ENCODE data around the gene SRR. TPM values are rescaled to one million over a fixed set of nuclear protein-coding genes. Genes with fewer than 3 reads are reported as not detected.
A peak's percentile ranks its signal among the peaks of the same experiment; 100 is the strongest.
"Not testable (repeated sequence)": the region's sequence is repeated elsewhere in the genome, so short reads cannot be mapped to it uniquely, and the experiment has no call there.

The SRR gene
- total RNA-seq, 1 experiment from 2014 or later: 52.3 TPM

GRCh38 chr17:2309338-2310154 is 5.8 kb downstream of the SRR start:
- H4K20me1 ChIP-seq (ENCODE audit: insufficient read depth): peaks cover 4% of the 10 kb centered on the region; the same call in 1 of the 2 replicates
- TF ChIP-seq, protein P1, sequence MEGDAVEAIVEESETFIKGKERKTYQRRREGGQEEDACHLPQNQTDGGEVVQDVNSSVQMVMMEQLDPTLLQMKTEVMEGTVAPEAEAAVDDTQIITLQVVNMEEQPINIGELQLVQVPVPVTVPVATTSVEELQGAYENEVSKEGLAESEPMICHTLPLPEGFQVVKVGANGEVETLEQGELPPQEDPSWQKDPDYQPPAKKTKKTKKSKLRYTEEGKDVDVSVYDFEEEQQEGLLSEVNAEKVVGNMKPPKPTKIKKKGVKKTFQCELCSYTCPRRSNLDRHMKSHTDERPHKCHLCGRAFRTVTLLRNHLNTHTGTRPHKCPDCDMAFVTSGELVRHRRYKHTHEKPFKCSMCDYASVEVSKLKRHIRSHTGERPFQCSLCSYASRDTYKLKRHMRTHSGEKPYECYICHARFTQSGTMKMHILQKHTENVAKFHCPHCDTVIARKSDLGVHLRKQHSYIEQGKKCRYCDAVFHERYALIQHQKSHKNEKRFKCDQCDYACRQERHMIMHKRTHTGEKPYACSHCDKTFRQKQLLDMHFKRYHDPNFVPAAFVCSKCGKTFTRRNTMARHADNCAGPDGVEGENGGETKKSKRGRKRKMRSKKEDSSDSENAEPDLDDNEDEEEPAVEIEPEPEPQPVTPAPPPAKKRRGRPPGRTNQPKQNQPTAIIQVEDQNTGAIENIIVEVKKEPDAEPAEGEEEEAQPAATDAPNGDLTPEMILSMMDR (conservative IDR thresholded peaks at IDR 0.05): no peak
- TF ChIP-seq EZH2 (IDR thresholded peaks at IDR 0.05; ENCODE audit: low read depth): no peak

GRCh38 chr17:2312736-2313135 is 9.0 kb downstream of the SRR start:
- H2AFZ ChIP-seq: no peak overlapping the region
- H3K4me3 ChIP-seq: no peak overlapping the region
- H3K27ac ChIP-seq: peak overlapping the region; percentile 18; the same call in 1 of the 2 replicates
- peaks cover 9% of the 10 kb centered on the region for H3K36me3 ChIP-seq (ENCODE audit: low read depth)
- no peaks in the 10 kb centered on the region for H3K9me2 ChIP-seq (ENCODE audit: insufficient read depth)
- no peak overlapping the region for H3K4me2 ChIP-seq
- H3F3A ChIP-seq (ENCODE audit: insufficient read depth, low read depth): peaks cover 35% of the 10 kb centered on the region
- CTCF ChIA-PET: no interaction called here
- 0 out of 2 replicates have a peak, but pooled peaks cover 5% of the 10 kb centered on the region for H3K79me2 ChIP-seq (ENCODE audit: low read depth)
- H4K20me1 ChIP-seq (ENCODE audit: insufficient read depth): peaks cover 4% of the 10 kb centered on the region; the same call in 1 of the 2 replicates
- TF ChIP-seq, protein P1 (conservative IDR thresholded peaks at IDR 0.05): no peak
- no peak for TF ChIP-seq EZH2 (IDR thresholded peaks at IDR 0.05; ENCODE audit: low read depth)
- BruUV-seq (replicated peaks): no TSS peak
- POLR2A ChIA-PET (ENCODE audit: unreplicated experiment): interaction anchor here (0.6 to 0.7 kb wide), 2 partner anchors 9 kb away, joined by 3 read pairs; partner anchors contain the start of genes SMG6 and SRR
- intact Hi-C loops (cut with micrococcal nuclease; ENCODE audit: unreplicated experiment): no loop called here
- H3K4me1 ChIP-seq (replicated peaks; ENCODE audit: insufficient read depth): no peaks in the 10 kb centered on the region; the same call in 1 of the 2 replicates
- H3K9me3 ChIP-seq (ENCODE audit: insufficient read depth, low read depth): no peaks in the 10 kb centered on the region
- H3K27me3 ChIP-seq (ENCODE audit: insufficient read depth, low read depth): no peaks in the 10 kb centered on the region
- DNase-seq: no peak

More at GRCh38 chr17:2309338-2310154, 5.8 kb downstream of the SRR start:
- H3K9me3 ChIP-seq (ENCODE audit: insufficient read depth, low read depth): no peaks in the 10 kb centered on the region
- H3K4me1 ChIP-seq (replicated peaks; ENCODE audit: insufficient read depth): peaks cover 7% of the 10 kb centered on the region
- no peak overlapping the region for H2AFZ ChIP-seq
- DNase-seq: no peak
- H3K9me2 ChIP-seq (ENCODE audit: insufficient read depth): no peaks in the 10 kb centered on the region
- H3K4me2 ChIP-seq: no peak overlapping the region
- H3K4me3 ChIP-seq: no peak overlapping the region
- peaks cover 4% of the 10 kb centered on the region; the same call in 1 of the 2 replicates for H3K36me3 ChIP-seq (ENCODE audit: low read depth)
- CTCF ChIA-PET: no interaction called here
- BruUV-seq (replicated peaks): no TSS peak
- intact Hi-C loops (cut with micrococcal nuclease; ENCODE audit: unreplicated experiment): no loop called here
- H3F3A ChIP-seq (ENCODE audit: insufficient read depth, low read depth): peaks cover 34% of the 10 kb centered on the region
- no peaks in the 10 kb centered on the region for H3K27me3 ChIP-seq (ENCODE audit: insufficient read depth, low read depth)
- peaks cover 25% of the 10 kb centered on the region for H3K79me2 ChIP-seq (ENCODE audit: low read depth)
- POLR2A ChIA-PET (ENCODE audit: unreplicated experiment): interaction anchor here (0.7 kb wide), 1 partner anchor 27 kb away, joined by 3 read pairs; the partner anchor contains the start of gene TSR1
- no peak overlapping the region for H3K27ac ChIP-seq

- H3K27ac ChIP-seq; BruUV-seq (replicated peaks); intact Hi-C loops (cut with micrococcal nuclease; ENCODE audit: unreplicated experiment): not testable (repeated sequence)
Observed at GRCh38 chr17:2316916-2317205, 13.1 kb downstream of the SRR start.

More at GRCh38 chr17:2316916-2317205, 13.1 kb downstream of the SRR start:
- CTCF ChIA-PET; H3K27me3 ChIP-seq (ENCODE audit: insufficient read depth, low read depth); H4K20me1 ChIP-seq (ENCODE audit: insufficient read depth); H3K4me1 ChIP-seq (replicated peaks; ENCODE audit: insufficient read depth); H3K9me3 ChIP-seq (ENCODE audit: insufficient read depth, low read depth); H2AFZ ChIP-seq; H3K79me2 ChIP-seq (ENCODE audit: low read depth); DNase-seq; H3K36me3 ChIP-seq (ENCODE audit: low read depth); H3K4me2 ChIP-seq; H3K4me3 ChIP-seq; H3K9me2 ChIP-seq (ENCODE audit: insufficient read depth): not testable (repeated sequence)
- POLR2A ChIA-PET (ENCODE audit: unreplicated experiment): interaction anchor here (0.6 kb wide), 1 partner anchor 61 kb away, joined by 14 read pairs; no protein-coding TSS in a partner anchor
- H3F3A ChIP-seq (ENCODE audit: insufficient read depth, low read depth): peaks cover 50% of the 10 kb centered on the region
